NCI-H748 (cell line): Measurements from ENCODE around the gene HELT.

Experiments used
- DNase-seq: peaks from one replicate; lab custom pipeline; 2025; ENCODE audit not compliant: unreplicated experiment; lab: John Stamatoyannopoulos, UW

HELT gene

GRCh38 chr4:185003596-185004351 is 14.5 kb upstream of the HELT start:
- no peak for DNase-seq

GRCh38 chr4:185004562-185005218 is 13.6 kb upstream of the HELT start:
- peak; percentile 41 for DNase-seq

GRCh38 chr4:185005219-185005819 is 13.0 kb upstream of the HELT start:
- peak; percentile 74 for DNase-seq

- peak; percentile 20 for DNase-seq
Observed at GRCh38 chr4:185011408-185011807, 6.9 kb upstream of the HELT start.

GRCh38 chr4:185013417-185014125 is 4.7 kb upstream of the HELT start:
- DNase-seq, result no peak

GRCh38 chr4:185015108-185015507 is 3.2 kb upstream of the HELT start:
- DNase-seq, result no peak

GRCh38 chr4:185016101-185016940 is 2.0 kb upstream of the HELT start:
- DNase-seq, result no peak

- peak; percentile 21 for DNase-seq
Observed at GRCh38 chr4:185016946-185017758, 1.1 kb upstream of the HELT start.

- DNase-seq, result peak; percentile 65
Observed at GRCh38 chr4:185018834-185019455, 655 bp downstream of the HELT start.

- DNase-seq, result peak; percentile 51
Observed at GRCh38 chr4:185019456-185020292, 1.4 kb downstream of the HELT start.

- DNase-seq, result peak; percentile 78
Observed at GRCh38 chr4:185020293-185020808, 2.1 kb downstream of the HELT start.

- DNase-seq, result peak; percentile 35
Observed at GRCh38 chr4:185020863-185021761, 2.8 kb downstream of the HELT start.

- no peak for DNase-seq
Observed at GRCh38 chr4:185023471-185023870, 5.2 kb downstream of the HELT start.

- DNase-seq, result no peak
Observed at GRCh38 chr4:185028625-185029024, 10.3 kb downstream of the HELT start.

- DNase-seq, result no peak
Observed at GRCh38 chr4:185031611-185032010, 13.3 kb downstream of the HELT start.

GRCh38 chr4:185033072-185033471 is 14.8 kb downstream of the HELT start:
- no peak for DNase-seq

- no peak for DNase-seq
Observed at GRCh38 chr4:185033950-185034349, 15.7 kb downstream of the HELT start.
